Neural progenitor cell (in vitro differentiated cells): ENCODE data around the gene PHETA1.

Source experiments
- CTCF ChIP-seq: fragments of 200-600 bp; sonication (generic); IDR thresholded peaks from 2 replicates; pipeline ENCODE4 v1.5.1; 2017; ENCODE audit warnings: antibody characterized with exemption, mild to moderate bottlenecking
- EZH2 ChIP-seq: fragments of 200-600 bp; sonication (generic); IDR thresholded peaks from 2 replicates; pipeline ENCODE4 v1.6.1; 2017; ENCODE audit warnings: antibody characterized with exemption, mild to moderate bottlenecking, moderate library complexity
- EZH2phosphoT487 ChIP-seq: fragments of 200-600 bp; sonication (generic); IDR thresholded peaks from 2 replicates; pipeline ENCODE4 v1.6.1; 2017; ENCODE audit warnings: antibody characterized with exemption

GRCh38 chr12:111401167-111401605 lies 32.3 kb upstream of the PHETA1 start:
- TF ChIP-seq CTCF (no peak), EZH2phosphoT487 (no peak), EZH2 (no peak)
